NCI-H345 treated with DMSO at 0.1 percent for 48 hours (cell line): ENCODE measurements around the gene SLC9A7.
"Not testable (repeated sequence)": the region's sequence is repeated elsewhere in the genome, so short reads cannot be mapped to it uniquely, and the experiment has no call there.

Experiments used
- DNase-seq: peaks from one replicate; lab custom pipeline; 2025; ENCODE audit not compliant: unreplicated experiment; lab: John Stamatoyannopoulos, UW

SLC9A7 gene

GRCh38 chrX:46758956-46759644, at the start of gene SLC9A7:
TSS of gene SLC9A7 (minus strand) at chrX:46759118. CDS start at chrX:46759029, 89 bp downstream.
- DNase-seq: peak; percentile 25

DNA sequence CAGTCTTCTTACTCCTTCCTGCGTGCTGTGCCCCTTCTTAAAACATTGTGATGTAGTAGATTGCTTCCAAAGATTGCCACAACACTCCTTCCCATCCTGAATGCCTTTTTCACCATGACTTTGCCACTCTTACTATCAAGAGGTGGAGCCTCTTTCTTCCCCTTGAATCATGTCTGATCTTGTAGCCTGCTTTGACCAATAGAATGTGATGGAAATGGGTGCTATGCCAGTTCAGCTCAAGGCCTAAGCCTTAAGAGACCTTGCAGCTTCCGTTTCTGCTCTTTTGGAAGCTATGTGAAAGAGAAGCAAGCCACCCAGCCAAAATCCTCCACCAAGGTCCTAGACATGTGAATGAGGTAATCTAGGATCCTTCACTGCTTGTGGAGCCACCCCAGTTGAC, 46.4 kb upstream of the SLC9A7 start:
- DNase-seq: no peak

- no peak for DNase-seq
Observed at GRCh38 chrX:46803140-46803539, 44.2 kb upstream of the SLC9A7 start.

GRCh38 chrX:46796574-46797191, 37.8 kb upstream of the SLC9A7 start:
- peak; percentile 46 for DNase-seq

DNA sequence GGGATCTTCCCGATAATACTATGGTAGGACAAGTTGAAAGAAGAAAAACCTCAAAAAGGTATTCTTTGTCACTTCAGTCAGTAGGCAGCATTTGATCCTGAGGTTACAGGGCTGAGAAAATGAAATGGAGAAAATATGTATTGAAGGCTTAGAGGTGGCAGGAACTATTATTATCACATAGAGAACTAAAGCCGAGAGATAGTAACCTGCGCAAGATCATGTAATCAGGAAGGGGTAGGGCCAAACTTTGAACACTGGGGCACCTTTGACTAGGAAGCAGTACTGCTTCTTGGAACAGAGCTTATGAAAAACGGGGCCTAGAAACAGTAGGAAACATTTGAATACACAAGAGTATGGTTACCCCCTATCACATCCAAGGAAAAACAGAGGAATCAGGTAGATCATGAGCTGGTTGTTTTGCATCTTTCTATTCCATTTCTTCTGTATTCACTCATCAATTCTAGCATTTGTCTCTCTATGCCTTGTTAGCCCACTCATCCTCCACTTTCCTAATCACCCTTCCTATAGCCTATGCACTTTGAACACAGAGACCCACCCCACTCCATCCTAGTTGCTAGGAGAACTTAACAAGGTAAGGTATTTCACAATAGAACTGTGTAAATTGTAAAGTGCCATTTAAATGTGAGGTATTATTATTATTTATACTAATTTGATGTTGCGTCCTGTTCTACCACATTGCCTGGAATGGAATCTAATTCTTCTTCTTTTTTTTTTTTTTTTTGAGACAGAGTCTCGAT, 34.6 kb upstream of the SLC9A7 start:
- no peak for DNase-seq

GRCh38 chrX:46792810-46793188, 33.9 kb upstream of the SLC9A7 start:
- no peak for DNase-seq

GRCh38 chrX:46791927-46792809, 33.2 kb upstream of the SLC9A7 start:
- no peak for DNase-seq

GRCh38 chrX:46788902-46789301, 30.0 kb upstream of the SLC9A7 start:
- no peak for DNase-seq

DNA sequence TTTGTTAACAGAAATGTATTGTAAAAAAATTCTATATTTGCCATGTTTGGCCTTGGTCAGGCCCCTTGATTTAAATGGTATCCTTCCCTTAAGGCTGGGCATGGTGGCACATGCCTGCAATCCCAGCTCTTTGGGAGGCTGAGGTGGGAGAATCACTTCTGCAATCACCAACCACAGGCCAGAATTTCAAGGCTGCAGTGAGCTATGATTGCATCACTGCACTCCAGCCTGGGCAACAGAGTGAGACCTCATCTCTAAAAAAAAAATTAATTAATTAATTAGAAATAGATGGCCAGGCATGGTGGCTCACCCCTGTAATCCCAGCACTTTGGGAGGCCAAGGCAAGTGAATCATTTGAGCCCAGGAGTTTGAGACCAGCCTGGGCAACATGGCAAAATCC, 25.5 kb upstream of the SLC9A7 start:
- DNase-seq: not testable (repeated sequence)

- DNase-seq: no peak
Observed at GRCh38 chrX:46782034-46782433, 23.1 kb upstream of the SLC9A7 start.

GRCh38 chrX:46777971-46778810, 19.3 kb upstream of the SLC9A7 start:
- no peak for DNase-seq

- no peak for DNase-seq
Observed at GRCh38 chrX:46770817-46771163, 11.9 kb upstream of the SLC9A7 start.

- no peak for DNase-seq
Observed at GRCh38 chrX:46770000-46770816, 11.3 kb upstream of the SLC9A7 start.

GRCh38 chrX:46762963-46763362, 4.0 kb upstream of the SLC9A7 start:
- DNase-seq: no peak

DNA sequence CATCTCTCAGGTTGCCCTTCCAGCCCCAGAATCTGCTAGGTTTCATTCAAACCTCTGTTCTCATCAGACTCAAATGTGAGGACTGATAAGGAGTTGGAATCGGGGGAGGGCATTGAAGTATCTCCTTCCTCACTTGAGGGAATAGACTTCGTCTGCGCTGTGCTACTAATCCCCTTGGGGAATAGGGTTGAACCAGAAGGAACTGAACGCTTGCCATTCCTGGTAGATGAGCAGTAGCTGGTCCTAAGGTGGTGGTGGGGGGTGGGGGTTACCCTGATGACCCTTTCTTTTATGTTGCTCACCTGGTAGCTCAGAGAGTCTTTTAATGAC, 692 bp upstream of the SLC9A7 start:
- no peak for DNase-seq

DNA sequence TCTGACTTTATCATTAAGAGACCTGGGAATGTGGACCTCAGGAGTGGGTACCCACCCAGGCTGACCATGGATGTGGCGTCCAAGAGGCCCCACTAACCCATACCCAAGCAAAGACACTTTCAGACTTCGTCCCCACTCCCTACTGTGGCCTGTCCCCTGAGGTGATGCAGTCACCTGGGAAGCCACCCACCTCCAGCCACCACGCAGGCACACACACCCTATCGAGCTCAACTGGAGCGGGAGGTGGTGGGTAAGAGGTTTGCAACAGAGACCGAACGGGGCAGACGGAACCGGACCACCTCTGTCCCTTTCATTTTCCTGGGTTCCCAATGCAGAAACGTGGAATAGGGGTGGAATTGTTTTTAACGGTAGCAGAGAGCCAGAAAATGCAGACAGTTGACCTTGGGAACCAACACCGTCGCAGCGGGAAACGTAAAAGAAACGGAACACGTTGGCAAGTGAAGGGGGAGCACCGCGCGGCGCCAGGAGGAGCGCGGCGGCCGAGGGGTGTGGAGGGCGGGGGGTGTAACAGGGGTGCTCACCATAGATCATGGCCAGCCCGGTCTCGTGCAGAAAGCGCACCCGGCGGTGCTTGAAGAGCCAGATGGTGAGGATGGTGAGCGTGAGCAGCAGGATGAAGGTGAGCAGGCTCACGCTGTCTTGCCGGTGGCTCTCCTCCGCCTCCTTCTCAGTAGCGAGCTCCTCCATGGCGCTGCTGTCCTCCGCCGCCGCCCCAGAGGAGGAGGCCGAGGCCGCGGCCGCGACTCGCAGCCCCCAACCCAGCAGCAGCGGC, 559 bp downstream of the SLC9A7 start:
- no peak for DNase-seq

- no peak for DNase-seq
Observed at GRCh38 chrX:46757593-46757992, 1.3 kb downstream of the SLC9A7 start.

DNA sequence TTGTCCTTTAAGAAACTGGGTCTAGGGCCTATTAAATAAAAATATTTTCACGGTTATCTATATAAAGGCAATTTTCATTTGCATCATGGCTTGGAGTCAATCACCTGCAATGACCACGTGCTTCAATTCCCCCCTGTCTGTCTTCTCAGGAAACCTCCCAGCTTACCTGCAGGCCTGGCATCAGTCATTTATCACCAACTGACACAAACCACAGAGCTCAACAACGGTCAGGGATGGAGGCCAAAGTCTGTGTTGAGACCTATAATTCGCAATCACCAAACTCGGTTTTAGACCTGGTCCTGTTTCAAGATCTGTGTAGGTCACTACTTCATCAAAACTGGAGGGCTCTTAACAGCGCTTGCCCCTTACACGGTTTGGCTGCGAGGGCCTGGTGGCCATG, 1.9 kb downstream of the SLC9A7 start:
- DNase-seq: no peak

- no peak for DNase-seq
Observed at GRCh38 chrX:46755671-46756070, 3.2 kb downstream of the SLC9A7 start.
